NCI-H748 treated with DMSO at 0.1 percent for 48 hours (cell line): ENCODE data around the gene SLC35F4.
"Not testable (repeated sequence)": the region's sequence is repeated elsewhere in the genome, so short reads cannot be mapped to it uniquely, and the experiment has no call there.

Source experiments
- DNase-seq: peaks from one replicate; lab custom pipeline; 2025; lab: John Stamatoyannopoulos, UW

The SLC35F4 gene

GRCh38 chr14:57796556-57796955, 69.3 kb downstream of the SLC35F4 start:
- no peak for DNase-seq

DNA sequence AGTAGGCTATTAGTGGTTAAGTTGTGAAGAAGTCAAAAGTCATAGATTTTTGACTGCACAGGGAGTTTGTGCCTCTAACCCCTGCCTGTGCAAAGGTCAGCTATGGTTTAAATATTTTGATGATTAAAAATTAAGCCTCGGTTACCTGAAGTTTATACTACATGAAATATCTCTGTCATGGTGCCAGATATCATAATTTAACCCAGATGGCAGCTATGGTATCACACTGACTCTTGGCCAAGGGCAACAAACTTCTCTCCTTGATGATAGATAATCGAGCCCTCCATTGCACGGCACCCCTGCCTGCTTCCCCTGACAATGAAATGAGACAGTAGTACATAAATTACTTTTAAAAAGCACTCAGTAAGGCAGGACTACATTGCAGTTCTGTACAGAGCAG, 80.8 kb downstream of the SLC35F4 start:
- no peak for DNase-seq

GRCh38 chr14:57771801-57772200, 94.1 kb downstream of the SLC35F4 start:
- no peak for DNase-seq

GRCh38 chr14:57769863-57770523, 95.9 kb downstream of the SLC35F4 start:
- DNase-seq: no peak

- DNase-seq: no peak
Measured at GRCh38 chr14:57761800-57762199, 104.1 kb downstream of the SLC35F4 start.

- DNase-seq: no peak
Measured at GRCh38 chr14:57760896-57761295, 105.0 kb downstream of the SLC35F4 start.

GRCh38 chr14:57755018-57755521, 110.8 kb downstream of the SLC35F4 start:
- DNase-seq: no peak

DNA sequence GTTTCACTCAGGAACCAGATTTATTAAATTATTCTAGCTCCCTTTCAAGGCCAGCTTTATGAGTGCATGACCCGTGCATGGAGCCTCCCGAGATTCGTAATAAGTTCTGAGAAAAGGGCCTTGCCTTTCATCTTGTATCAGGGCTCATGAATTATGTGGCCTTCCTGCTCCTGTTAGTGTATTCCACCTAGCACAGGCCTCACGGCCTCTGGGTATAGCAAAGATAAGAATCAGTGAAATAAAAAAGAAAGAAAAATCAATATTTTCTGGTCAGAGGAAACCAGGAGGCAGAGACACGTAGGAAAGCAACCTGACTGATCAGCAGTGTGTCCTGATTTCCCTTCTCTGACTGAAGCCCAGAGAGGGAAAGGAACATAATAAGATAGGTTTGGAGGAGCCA, 111.4 kb downstream of the SLC35F4 start:
- no peak for DNase-seq

- no peak for DNase-seq
Measured at GRCh38 chr14:57753821-57754220, 112.1 kb downstream of the SLC35F4 start.

GRCh38 chr14:57752142-57752695, 113.7 kb downstream of the SLC35F4 start:
- not testable (repeated sequence) for DNase-seq

- DNase-seq: no peak
Measured at GRCh38 chr14:57751400-57751799, 114.5 kb downstream of the SLC35F4 start.

DNA sequence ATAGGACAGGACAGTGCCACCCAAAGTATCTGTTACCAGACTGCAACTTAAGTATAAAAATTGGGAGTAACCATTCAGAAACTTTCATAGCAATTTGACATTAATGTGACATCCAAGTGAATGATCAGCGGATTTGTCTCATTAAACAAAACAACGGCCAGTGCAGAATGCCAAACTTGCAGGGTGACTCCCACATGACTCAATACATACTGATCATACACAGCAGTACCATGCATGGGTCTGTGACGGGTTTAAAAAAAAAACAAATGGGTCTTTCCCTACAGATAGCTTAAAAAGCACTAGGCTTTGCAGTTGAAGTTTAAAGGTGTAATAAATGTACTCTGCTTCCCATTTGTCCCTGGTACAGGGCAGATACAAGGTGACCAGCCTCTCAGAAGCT, 116.6 kb downstream of the SLC35F4 start:
- DNase-seq: no peak

DNA sequence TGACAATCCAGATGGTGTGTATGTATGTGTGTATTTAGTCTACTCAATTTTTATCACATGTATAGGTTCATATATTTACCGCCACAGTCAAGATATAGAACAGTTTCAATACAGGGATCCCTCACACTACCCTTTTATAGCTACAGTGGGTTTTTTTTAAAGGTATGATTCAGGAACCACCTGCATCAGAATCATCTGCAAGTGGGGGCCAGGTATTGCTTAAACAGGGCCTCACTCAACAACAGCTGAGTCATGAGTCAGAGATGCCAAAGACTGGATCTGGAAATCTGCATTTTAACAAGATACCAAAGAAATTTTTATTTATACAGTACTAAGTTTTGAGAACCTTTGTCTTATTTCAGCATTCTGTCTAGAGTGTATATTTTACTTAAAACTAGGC, 117.6 kb downstream of the SLC35F4 start:
- no peak for DNase-seq

GRCh38 chr14:57747036-57747435, 118.9 kb downstream of the SLC35F4 start:
- DNase-seq: no peak

- no peak for DNase-seq
Measured at GRCh38 chr14:57746563-57746962, 119.3 kb downstream of the SLC35F4 start.

DNA sequence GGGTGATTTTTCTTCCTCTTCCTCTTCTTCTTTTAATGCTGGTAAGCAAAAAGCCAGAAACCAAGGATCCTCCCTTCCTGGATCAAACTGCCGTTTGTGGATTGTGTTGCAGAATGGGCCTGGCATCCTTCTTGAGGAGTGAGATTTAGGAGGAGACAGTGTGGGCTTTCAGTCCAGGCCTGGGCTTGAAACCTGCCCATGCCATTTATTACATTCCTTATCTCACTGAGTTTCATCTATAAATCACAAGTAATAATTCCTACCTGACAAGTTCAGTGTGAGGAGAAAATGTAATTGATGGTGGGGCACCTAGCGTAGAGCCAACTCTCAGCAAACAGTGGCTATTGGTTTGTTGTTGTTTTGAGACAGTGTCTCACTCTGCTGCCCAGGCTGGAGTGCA, 126.4 kb downstream of the SLC35F4 start:
- no peak for DNase-seq

GRCh38 chr14:57737598-57737997, 128.3 kb downstream of the SLC35F4 start:
- no peak for DNase-seq

DNA sequence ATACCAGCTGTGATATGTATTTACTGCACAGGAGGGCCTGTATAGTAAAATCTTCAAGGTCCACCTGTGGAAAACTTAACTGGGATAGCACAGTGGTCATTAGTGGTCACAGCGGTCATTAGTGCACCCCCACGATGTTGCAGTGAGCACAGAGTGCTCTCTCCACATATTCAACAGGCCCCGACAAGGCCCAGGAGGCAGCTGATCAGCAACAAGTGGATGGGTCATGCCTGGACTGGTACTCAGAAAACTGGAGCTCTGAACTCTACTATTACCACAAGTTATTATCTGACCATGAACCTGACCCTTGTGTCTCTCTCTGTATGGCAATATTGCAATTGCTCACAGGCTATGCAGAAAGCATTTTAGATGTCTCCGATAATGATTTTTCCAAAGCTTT, 129.5 kb downstream of the SLC35F4 start:
- no peak for DNase-seq

GRCh38 chr14:57735276-57735675, 130.6 kb downstream of the SLC35F4 start:
- DNase-seq: no peak

DNA sequence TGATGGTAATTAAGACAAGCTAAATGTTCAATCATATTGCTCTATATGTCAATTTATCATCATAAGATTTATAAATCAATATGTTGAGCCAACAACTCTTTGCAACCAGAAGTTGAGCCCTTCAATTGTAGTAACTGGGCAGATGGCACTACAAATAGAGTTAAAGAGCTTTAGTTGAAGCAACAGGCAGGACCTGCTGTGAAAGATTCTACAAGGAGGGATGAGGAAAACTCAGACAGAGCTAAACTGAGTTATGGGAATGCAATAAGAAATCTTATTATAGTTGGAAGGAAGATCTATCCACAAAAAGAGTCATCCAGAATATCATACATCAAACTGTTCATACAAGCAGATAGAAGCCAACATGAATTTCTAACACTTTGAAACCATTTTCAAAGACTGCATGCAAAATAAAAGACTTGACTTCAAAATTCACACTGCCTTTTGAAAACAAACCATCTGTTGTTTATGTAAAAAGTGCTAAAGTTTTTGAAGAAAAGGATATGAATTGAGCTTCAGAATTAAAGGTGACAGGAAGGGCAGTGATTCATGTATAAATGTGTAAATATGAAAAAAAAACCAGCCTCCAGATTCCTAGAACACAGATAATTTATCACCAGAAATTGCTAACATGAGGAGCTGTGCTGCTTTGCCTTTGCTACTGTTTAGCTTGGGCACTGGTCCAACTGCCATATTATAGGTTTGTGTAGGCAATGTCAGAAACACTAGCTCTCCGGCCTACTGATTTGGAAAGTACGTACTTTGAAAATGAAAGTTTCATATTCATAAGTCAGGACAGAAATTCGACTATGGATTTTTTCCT, 133.2 kb downstream of the SLC35F4 start:
- DNase-seq: no peak

DNA sequence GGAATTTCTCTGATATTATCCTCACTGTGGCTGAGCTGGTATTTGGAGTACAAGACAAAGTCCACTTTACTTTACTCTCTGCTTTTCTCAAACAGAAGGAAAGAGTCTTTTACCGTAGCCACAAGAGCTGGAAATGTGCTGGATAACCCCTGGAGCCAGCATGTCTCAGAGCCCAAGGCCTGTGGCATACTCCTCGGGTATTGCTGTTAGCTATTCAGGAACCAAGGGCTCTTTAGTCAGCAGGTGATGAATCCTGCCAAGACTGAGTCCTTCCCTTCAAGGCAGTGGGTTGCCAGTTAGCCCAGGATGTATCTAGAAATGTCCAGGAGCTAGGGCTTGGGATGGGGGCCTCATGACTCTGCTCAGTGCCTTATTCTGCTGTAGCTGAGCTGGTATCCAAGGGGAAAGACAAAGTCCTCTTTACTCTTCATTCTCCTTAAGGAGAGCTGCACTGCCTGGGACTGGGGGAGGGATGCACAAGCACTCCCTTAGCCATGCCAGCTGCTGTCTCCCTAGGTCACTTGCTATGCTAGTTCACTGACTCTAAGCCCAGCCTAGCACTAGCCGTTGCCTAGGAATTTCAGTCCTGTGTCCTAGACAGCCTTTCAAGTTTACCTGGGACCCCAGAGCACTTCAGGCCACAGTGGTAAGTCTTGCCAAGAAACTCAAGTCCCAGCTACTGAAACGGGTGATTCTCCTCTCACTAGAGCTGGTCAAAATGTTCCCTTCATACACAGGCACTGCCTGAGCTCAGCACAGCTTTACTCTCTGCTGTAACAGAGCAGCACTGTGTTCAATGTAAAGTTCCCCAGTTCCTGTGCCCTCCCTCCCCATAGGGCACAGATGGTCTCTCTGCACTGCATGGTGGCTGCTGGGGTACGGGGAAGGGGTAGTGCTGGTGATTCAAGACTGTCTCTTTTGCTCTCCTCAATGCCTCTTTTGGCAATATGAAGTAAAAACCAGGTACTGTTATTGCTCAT, 136.4 kb downstream of the SLC35F4 start:
- DNase-seq: no peak
